Stimulated activated CD4-positive, alpha-beta T cell treated with anti-CD3 and anti-CD28 coated beads, Interleukin-4, amount 100 ng/mL, for 1 hour (primary cell): ENCODE data around the gene CCDC61.

Experiments used
- DNase-seq: peaks from one replicate; pipeline ENCODE4 v3.0.0-alpha.2; 2020

The CCDC61 gene, protein sequence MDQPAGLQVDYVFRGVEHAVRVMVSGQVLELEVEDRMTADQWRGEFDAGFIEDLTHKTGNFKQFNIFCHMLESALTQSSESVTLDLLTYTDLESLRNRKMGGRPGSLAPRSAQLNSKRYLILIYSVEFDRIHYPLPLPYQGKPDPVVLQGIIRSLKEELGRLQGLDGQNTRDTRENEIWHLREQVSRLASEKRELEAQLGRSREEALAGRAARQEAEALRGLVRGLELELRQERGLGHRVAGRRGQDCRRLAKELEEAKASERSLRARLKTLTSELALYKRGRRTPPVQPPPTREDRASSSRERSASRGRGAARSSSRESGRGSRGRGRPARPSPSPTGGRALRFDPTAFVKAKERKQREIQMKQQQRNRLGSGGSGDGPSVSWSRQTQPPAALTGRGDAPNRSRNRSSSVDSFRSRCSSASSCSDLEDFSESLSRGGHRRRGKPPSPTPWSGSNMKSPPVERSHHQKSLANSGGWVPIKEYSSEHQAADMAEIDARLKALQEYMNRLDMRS

DNA sequence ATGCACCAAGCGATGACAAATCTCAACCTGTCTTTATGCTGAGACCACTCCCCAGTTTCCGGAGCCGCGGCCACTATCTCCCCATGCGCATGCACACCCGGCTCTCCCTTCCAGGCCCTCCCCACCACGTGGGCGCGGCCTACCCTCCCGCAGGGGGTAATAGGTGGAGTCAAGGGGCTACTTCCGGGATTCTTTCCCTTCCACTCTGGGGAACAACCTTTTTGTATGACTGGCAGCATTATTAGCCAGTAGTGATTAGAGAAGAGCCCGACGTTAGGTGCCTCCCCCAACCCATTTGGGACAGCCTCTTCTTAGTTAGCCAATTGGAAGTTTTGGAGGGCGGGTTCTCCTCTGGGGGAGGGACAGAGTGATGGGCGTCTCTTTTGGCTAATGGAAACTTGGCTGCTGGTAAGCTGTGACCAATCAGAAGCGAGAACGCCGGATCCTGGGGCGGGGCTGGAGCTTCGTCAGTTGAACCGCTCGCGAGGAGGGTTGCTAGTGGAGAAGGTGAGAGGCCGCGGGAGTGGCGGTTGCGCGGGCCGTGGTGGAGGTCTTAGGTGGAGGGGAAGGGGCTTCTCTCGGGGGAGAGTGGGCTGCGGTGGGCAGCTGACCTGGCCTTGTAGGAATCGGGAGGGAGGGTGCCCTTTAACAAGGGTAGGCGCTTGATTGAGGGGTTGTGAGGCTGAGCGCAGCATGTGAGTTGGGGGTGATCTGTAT is at the start of gene CCDC61:
CCDC61 (plus strand) TSS at position 470 of the 717 bp plus-strand sequence. CDS start 7,552 bp downstream, outside the sequence.
- peak; percentile 89 for DNase-seq

DNA sequence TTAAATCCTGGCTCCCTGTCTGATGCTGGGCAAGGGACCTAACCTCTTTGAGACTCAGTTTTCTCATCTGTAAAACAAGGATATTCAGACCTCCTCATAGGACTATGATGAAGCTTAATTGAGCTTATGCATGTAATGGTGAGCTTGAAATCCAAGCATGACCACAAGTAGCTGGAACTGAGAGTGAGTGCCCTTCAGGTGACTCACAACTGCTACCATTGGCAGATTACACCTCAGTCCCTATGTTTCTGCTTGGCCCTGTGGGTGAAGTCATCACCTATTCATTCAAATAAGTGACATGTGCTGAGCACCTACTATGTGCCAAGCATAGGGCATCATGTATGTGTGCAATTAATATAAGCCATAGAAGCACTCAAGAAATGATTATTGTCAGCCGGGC is 47.3 kb upstream of the CCDC61 start:
- no peak for DNase-seq

DNA sequence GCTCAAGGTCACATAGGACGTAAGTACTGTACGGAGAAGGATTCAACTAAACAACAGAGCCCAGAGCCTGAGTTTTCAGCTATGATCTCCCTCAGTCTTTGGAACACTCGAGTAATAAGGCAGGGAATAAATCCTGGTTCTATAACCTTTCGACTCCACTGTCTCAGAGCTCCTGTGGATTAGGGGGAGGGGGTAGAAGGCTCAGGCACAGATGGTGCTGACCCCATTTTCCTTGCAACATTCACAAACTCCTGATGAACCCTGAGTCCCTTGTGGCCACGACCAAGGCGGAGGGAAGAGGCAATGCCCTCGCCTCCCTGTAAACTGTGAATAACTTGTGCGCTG is 43.0 kb upstream of the CCDC61 start:
- DNase-seq: no peak

DNA sequence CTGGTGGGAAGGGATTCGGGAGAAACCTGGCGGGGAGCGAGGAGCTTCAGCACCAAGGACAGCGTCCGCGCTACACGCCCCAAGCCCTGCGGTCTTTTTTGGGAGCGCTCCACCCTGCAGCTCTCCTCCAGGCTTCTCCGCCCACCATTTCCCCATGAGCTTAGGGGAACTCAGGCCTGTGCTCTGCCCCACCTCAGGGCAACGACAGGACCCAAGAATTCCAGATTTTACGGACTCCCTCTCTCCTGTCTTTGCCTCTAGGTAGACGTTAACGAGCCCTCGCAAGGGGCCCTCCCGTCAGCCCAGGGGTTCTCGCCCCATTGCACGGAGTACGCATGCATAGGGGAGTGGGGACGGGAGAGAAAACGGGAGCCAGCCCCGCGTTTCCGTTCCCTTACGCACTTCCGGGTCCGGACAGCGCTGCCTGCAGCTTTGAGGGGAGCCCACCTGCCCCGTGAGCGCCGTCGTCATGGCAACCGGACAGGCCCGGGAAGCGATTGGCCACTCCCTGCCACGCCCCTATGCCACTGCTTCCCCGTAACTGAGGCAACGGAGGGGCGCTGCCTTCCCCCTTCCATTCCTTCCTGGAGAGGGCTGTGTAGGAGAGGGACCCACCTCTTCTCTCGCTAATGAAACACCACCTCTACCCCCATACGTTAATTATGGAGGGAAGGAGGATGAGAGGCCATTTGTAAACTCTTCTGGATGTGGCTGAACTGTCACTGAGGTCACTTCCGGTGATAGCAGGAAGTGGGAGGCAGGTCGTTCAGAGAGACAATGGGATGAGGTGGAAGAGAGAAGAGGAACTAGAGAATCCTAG is 42.4 kb upstream of the CCDC61 start:
- DNase-seq: peak; percentile 43

DNA sequence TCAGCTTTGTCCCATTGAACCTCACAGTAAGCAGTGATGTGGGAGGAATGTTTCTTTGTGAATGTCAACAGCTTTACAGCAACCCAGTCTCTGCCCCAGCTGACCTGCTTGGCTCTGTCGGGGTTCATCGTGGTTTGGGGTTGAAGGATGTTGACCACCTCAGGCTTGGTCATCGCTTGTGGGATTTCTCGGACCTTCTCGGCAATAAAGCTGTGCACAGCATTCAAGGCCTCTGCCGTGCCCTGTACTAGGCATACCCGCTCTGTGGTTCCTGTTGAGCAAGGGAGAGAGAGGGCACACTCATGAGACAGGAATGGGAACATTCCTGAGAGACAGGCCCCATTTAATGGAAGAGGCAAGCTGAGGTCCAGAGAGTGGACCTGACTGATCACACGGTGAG is 41.6 kb upstream of the CCDC61 start:
- DNase-seq: no peak

DNA sequence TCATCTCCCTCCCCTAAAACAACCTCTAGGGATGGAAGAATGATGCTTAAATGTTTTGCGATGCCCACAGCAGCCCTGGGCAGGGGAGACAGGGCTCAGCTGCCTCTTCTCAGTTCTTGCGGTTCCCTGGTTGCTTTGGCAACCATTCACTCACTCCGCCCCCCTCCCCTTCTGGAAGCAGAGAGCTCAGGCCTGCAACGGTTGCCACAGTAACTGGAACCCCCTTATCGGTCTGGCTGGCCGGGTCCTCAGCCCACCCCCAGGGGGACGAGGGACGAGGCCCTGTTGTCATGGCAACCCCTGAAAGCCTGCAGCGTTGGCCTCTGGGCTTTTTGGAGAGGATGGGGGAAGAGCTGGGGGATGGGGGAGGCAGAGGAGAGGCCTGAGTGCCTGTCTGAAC is 41.1 kb upstream of the CCDC61 start:
- DNase-seq: no peak

DNA sequence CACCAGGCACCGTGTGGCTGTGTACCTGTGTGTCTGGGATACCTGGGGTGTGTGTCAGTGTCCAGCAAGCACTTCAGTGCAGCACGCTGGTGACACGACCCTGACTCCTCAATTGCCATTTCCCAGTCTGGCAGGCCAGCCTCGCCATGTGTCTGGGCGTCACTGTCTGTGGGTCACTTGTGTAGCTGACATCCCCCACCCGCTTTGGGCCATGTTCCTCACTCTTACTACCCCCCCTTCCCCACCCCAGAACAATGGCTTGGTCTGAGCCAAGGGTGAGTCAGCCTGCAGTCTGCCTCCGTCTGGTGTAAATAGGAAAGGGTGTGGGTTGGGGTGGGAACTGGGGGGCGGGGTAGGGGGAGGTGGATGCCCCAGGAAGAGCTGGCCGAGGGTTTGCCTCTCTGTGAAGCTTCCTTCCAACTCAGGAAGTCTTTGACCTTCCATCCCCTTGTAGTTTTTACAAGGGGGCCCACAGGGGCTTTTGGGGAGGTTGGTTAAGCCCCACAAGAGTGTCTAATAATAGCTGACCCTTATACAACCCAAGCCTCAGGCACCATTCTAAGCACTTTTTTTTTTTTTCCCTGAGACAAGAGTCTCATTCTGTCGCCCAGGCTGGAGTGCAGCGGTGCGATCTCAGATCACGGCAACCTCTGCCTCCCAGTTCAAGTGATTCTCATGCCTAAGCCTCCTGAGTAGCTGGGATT is 39.2 kb upstream of the CCDC61 start:
- DNase-seq: no peak

DNA sequence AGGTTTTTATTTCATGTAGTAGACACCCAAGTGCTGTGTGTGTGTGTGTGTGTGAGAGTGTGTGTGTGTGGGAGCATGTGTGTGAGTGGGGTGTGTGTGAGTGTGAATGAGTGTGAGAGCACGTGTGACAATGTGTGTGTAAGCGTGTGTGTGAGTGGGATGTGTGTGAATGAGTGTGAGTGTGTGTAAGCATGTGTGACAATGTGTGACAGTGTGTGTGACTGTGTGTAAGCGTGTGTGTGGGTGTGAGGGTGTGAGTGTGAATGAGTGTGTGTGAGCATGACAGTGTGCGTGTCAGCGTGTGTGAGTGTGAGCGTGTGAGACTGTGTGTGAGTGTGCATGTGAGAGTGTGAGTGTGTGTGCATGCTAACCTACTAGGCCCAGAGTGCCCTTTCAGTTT is 36.9 kb upstream of the CCDC61 start:
- DNase-seq: no peak

DNA sequence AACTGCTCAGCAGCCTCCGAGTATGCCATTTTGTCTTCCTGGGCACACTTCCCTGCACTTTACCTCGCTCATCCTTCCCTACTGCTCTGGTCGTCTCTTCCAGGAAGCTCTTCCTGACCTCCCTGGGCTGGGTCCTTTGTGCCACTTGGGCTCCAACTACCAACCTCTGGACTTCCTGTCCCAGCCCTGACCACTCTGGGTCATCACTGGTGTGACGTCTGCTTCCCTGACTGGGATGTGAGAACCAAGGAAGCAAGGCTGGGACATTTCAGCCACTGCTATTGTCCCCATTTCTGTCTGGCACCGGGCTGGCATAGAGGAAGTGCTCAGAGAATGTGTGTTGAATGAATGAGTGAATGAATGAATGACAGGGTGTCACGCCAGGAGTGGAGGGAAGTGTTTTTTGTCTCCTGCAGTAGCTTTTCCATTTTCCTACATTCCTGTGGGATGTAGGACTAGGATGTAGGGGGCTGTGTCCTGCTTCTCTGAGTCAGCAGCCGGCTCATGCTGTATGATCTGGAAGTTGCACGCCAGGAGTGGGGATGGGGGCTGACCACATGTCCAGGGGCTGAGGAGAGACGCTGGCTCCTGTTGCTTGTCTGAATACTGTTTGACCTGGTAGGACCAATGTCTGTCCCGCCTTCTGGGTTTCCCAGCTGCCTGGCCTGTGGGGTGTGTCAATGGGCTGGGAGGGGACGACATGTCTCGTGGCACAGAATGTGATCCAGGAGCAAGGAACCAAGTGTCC is 36.3 kb upstream of the CCDC61 start:
- DNase-seq: no peak

DNA sequence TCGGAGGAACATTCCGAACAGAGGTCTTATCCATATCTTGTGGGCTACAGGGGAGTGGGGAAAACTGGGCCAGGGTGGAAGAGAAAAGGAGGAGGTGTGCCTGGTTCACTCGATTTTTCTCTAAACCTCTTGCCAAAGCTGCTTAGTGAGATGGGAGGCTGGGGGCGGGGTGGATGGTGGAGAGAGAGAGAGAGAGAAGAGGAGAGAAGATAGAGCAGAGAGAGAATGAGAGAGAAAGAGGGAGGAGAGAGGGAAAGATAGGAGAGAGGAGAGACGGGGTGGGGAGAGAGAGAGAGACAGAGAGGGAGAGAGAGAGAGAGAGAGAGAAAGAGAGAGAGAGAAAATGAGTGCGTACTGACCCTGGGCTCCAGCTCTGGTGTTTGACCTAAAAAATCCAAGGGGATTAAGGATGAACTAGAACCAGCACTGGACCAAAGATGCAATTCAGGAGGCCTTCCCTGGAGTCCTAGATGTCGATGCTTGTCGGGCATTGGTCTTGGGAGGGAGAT is 35.7 kb upstream of the CCDC61 start:
- DNase-seq: no peak

DNA sequence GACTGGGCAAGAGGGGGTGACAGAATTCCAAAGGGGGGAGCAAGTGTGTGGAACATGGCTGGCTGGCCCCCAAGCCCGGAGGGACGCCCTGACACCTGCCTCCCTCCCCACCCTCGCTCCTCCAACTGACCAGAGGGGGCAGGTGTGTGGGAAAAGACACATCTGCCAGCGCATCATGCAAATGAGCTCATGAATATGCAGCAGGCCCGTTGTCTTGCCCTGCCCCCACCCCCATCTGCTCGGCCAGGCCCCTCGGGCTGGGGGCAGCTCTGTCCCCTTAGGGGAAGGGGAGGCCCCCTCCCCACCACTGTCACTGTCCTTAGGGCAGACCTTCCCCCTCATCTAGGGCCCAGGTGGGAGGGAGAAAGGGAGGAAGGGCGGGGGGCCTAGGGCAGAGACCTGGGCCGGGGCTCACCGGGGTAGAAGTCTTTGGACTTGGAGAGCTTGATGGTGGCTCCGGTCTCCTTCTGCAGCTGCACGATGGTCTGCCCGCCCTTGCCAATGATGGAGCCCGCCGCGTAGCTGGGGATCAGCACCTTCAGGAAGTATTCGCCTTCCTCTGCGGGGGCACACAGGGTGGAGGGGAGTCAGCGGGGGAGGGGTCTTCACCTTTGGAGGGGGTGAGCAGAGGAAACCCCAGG is 34.6 kb upstream of the CCDC61 start:
- no peak for DNase-seq

DNA sequence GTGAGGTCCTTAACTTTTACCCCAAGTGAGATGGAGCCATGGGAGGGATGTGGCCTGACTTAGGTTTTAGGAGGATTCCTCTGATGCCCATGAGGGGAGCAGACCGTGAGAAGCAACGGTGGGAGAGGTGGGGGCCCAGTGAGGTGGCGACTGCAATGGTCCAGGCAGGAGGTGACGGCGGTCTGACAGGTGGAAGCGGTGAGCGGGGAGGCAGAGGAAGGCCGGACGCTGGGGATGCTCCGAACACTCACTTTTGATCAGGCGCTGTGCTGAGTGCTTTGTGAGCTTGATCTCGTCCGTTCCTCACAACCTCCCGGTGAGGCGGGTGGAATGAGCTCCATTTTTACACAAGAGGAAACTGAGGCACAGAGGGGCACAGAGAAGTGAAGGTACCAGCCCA is 33.2 kb upstream of the CCDC61 start:
- no peak for DNase-seq

DNA sequence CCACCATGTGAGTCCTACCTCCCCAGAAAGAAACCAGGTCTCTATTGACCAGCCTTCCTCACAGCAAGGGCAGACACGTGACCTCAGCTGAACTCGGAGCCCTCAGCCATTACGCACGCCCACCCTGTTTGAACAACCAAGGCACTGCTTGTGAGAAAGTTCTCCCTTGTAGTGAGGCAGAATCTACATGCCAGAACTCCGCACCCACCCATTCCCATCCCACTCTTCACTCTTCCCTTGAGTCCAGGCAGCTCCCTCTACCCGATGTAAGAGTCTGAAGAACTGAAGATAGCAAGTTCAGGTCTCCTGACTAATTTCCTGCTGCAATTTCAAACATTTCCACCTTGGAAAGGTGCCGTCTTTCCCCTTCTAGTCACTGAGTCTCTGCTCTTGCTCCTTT is 28.0 kb upstream of the CCDC61 start:
- no peak for DNase-seq

DNA sequence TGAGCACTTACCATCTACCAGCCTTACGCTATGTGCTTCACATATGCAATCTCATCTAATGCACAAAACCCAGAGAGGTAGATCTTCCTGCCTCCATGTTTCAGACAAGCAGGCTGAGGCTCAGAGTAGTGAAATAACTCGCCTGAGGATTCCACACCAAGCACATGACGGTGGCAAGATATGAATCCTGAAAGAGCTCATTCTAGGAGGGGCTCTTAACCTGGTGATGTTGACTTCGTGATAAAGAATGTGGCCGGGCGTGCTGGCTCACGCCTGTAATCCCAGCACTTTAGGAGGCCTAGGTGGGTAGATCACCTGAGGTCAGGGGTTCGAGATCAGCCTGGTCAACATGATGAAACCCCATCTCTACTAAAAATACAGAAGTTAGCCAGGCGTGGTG is 26.6 kb upstream of the CCDC61 start:
- DNase-seq: no peak

DNA sequence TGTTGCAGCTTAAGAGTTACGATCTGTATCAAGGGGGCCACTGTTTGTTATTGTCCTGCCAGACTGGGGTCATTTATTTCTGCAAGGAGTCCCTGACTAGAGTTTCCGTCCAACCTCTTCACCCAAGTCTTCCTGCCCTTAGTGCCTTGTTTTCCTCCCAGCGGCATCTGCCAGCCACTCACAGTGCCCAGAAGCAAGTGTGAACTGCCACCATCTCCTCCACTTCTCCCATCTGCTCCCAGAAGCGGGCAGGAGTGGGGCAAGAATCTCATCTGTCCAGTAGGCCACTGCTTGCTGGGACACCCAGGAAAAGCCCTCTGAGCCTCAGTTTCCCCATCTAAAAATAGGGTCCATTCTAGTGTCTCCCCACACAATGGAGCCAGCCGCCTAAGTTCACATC is 25.6 kb upstream of the CCDC61 start:
- DNase-seq: no peak

DNA sequence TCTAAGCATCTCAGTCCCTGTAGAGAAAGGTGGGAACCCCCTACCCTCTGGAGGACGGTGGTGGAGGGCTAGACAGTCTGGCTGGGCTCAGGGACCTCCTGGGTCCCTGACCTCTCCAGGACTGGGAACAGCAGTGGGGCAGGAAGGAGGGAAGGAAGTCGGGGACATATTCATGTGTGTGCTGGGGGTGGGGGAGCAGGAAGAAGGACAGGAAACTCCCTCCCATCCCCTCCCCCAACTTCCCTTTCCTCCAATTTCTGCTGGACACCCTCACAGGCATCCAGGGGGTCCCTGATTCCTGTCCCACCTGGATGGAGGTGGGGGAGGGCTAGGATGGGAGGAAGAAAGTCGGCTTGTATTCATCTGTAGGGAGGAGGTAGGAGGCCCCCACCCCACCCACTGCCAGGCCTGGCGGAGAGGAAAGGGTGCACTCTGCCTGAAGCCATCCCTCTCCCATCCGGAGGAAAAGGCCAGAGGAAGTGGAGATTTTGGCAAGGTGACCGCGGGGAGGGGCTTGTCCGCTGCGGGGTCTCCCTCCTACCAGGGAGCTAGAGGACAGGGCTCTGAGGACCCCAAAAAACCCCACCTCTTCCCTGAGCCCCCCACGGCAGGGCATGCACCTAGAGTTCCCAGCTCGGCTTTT is 23.9 kb upstream of the CCDC61 start:
- no peak for DNase-seq

DNA sequence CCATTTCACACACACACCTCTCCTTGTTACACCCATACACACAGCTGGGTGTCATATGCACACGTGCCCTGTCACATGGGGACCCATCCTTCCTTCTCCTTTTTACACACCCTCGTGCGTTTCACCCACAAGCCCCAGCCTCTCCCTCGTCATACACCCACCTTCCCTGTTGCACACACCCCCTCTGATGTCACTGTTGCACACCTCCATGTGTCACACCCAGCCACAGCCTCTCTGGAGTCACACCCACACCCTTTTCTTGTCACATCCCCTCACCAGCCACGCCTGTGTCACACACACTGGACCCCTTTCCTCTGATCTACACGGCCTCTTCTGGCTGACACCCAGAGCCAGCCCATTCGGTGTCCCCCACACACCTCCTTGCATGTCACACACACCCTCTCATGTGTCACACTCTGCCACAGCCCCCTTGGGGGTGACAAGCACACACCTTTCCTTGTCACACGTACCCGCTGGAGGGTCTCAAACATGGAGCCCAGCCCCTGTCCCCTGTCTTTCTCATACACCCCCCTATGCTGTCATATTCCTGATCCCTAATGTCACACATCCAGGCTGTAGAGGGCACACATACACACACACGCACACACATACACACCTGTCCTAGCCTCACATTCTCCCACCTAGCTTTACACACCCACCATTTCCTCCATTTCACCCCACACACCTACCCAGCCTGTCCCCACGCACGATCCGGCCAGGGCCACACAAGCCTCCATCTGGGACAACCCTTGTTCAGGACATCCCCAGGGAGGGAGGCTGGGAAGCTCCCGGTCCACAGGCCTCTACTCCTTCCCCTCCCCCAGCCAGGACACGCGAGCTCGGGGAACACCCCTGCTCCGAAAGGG is 23.0 kb upstream of the CCDC61 start:
- peak; percentile 29 for DNase-seq

DNA sequence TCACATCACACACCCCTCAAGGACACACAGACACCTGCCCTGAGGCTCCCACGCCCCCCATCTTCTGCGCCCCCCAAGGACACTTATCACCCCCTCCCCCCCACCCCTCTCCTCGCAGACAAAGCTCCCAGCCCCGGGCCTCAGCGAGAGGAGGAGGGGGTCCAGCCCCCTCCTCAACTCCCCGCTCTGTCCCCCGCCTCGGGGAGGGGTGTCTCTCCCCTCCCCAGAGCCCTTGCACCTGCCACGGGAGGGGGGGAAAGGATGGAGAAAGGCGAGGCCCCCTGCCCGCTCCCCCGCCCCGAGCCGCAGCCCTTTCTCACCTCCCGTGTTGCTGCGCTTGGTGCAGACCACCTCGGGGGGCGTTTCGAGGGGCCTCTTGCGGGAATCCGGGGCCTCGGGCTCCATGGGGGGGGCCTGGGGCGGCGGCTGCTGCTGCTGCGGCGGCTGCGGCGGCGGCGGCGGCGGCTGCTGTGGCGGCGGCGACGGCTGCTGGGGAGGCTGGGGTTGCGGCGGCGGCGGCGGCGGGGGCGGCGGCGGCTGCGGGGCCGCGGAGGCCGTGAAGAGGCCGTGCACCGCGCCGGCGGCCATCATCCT is 22.2 kb upstream of the CCDC61 start:
- DNase-seq: no peak
